ENCODE data around the gene GPC4. TPM values are rescaled to one million over a fixed set of nuclear protein-coding genes. Genes with fewer than 3 reads are reported as not detected.

Gene GPC4
- total RNA-seq, 1 experiment from 2014 or later, result 4.7 TPM

DNA sequence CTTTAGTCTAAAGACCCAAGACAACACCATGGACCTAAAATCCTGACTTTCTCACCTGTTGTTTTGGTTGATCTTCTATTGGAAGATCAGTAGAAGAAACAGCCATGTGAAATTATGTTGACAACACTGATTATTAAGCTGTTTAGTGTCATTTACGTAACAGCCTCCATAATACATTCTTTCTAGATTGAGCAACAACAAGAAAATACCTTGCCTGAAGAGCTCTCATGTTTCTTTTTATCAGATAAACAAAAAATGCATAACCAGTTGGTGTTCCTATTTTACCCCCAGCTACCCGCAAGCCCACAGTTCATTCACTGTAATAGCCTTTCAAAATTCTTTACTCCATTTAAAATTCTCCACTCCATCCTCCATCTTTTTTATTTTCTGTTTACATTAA, 20.5 kb downstream of the GPC4 start:
- TF ChIP-seq EZH2 (IDR thresholded peaks at IDR 0.05; ENCODE audit: low read depth), result no peak
- TF ChIP-seq, protein P1, sequence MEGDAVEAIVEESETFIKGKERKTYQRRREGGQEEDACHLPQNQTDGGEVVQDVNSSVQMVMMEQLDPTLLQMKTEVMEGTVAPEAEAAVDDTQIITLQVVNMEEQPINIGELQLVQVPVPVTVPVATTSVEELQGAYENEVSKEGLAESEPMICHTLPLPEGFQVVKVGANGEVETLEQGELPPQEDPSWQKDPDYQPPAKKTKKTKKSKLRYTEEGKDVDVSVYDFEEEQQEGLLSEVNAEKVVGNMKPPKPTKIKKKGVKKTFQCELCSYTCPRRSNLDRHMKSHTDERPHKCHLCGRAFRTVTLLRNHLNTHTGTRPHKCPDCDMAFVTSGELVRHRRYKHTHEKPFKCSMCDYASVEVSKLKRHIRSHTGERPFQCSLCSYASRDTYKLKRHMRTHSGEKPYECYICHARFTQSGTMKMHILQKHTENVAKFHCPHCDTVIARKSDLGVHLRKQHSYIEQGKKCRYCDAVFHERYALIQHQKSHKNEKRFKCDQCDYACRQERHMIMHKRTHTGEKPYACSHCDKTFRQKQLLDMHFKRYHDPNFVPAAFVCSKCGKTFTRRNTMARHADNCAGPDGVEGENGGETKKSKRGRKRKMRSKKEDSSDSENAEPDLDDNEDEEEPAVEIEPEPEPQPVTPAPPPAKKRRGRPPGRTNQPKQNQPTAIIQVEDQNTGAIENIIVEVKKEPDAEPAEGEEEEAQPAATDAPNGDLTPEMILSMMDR (conservative IDR thresholded peaks at IDR 0.05), result no peak

DNA sequence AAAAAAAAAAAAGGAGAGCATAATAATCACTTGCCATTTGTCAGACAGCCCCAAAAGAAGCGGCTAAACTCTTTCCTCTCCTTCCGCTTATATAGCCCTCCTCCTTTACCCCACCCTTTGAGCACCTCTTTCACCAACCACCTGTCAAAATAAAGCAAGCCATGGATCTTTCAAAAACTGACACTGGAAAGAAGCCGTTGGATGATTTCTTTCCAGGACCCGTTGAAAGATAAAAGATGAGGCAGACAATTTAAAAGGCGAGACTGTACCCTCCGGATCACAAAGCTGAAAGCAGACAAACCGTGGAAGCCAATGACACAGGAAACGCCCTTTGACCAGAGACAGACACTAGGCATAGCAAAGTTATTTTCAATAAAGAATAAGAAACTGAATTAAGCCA, 22.6 kb downstream of the GPC4 start:
- Histone ChIP-seq H3K9me3 (ENCODE audit: insufficient read depth, low read depth) (no peaks in the 10 kb centered on the region), H3K4me2 (no peak overlapping the region), H3K36me3 (ENCODE audit: low read depth) (no peaks in the 10 kb centered on the region), H4K20me1 (ENCODE audit: insufficient read depth) (no peaks in the 10 kb centered on the region), H3K9me2 (ENCODE audit: insufficient read depth) (no peaks in the 10 kb centered on the region), H3F3A (ENCODE audit: insufficient read depth, low read depth) (no peaks in the 10 kb centered on the region), H3K79me2 (ENCODE audit: low read depth) (no peaks in the 10 kb centered on the region), H3K4me3 (no peak overlapping the region), H2AFZ (no peak overlapping the region), H3K27ac (no peak overlapping the region), H3K27me3 (ENCODE audit: insufficient read depth, low read depth) (no peaks in the 10 kb centered on the region), H3K4me1 (replicated peaks; ENCODE audit: insufficient read depth) (peaks cover 7% of the 10 kb centered on the region)
- BruUV-seq (replicated peaks), result no TSS peak
- no peak for DNase-seq
- ChIA-PET CTCF (interaction anchor here (0.7 kb wide), 1 partner anchor 667 kb away, joined by 16 read pairs; no protein-coding TSS in a partner anchor), POLR2A (ENCODE audit: unreplicated experiment) (no interaction called here)
- intact Hi-C loops (cut with micrococcal nuclease; ENCODE audit: unreplicated experiment), result no loop called here
- no peak for TF ChIP-seq EZH2 (IDR thresholded peaks at IDR 0.05; ENCODE audit: low read depth)
- TF ChIP-seq, protein P1 (conservative IDR thresholded peaks at IDR 0.05), result no peak

More for the DNA sequence above, 20.5 kb downstream of the GPC4 start:
- H3F3A ChIP-seq (ENCODE audit: insufficient read depth, low read depth), result no peaks in the 10 kb centered on the region
- no peak overlapping the region for H3K4me3 ChIP-seq
- H3K4me1 ChIP-seq (replicated peaks; ENCODE audit: insufficient read depth), result peaks cover 7% of the 10 kb centered on the region
- no peaks in the 10 kb centered on the region for H3K9me3 ChIP-seq (ENCODE audit: insufficient read depth, low read depth)
- H3K27me3 ChIP-seq (ENCODE audit: insufficient read depth, low read depth), result no peaks in the 10 kb centered on the region
- intact Hi-C loops (cut with micrococcal nuclease; ENCODE audit: unreplicated experiment), result no loop called here
- no peak overlapping the region for H2AFZ ChIP-seq
- H3K79me2 ChIP-seq (ENCODE audit: low read depth), result no peaks in the 10 kb centered on the region
- H4K20me1 ChIP-seq (ENCODE audit: insufficient read depth), result no peaks in the 10 kb centered on the region
- CTCF ChIA-PET, result no interaction called here
- no peak overlapping the region; the same call in none of the 2 replicates for H3K4me2 ChIP-seq
- POLR2A ChIA-PET (ENCODE audit: unreplicated experiment), result no interaction called here
- H3K27ac ChIP-seq, result no peak overlapping the region
- H3K36me3 ChIP-seq (ENCODE audit: low read depth), result no peaks in the 10 kb centered on the region
- DNase-seq, result peak in 1 of 2 experiments; percentile 62
- BruUV-seq (replicated peaks), result no TSS peak
- H3K9me2 ChIP-seq (ENCODE audit: insufficient read depth), result no peaks in the 10 kb centered on the region

DNA sequence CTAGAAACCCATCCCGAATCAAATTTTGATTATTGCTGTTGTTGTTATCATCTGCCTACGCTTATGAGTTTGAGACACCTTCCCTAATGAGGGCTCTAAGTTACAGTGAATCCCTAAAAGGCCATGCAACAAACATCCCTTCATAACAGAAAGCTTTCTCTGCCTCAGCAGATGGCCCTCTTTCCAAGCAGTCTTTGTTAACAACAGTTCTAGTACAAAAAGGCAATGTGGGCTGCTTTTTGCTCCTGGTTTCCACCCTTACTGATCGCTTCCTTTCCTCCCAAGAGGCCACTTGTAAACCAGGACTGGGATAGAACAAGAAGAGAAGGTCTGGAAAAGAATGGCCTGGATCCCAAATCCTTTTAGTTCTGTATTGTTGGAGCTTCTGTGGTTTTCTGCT, 24.2 kb downstream of the GPC4 start:
- no peak overlapping the region for H2AFZ ChIP-seq
- BruUV-seq (replicated peaks), result no TSS peak
- CTCF ChIA-PET, result no interaction called here
- H3K9me3 ChIP-seq (ENCODE audit: insufficient read depth, low read depth), result no peaks in the 10 kb centered on the region
- H3K79me2 ChIP-seq (ENCODE audit: low read depth), result no peaks in the 10 kb centered on the region
- TF ChIP-seq EZH2 (IDR thresholded peaks at IDR 0.05; ENCODE audit: low read depth), result no peak
- H3K4me1 ChIP-seq (replicated peaks; ENCODE audit: insufficient read depth), result peaks cover 7% of the 10 kb centered on the region
- no peak overlapping the region for H3K27ac ChIP-seq
- POLR2A ChIA-PET (ENCODE audit: unreplicated experiment), result no interaction called here
- H3K27me3 ChIP-seq (ENCODE audit: insufficient read depth, low read depth), result no peaks in the 10 kb centered on the region
- H3K36me3 ChIP-seq (ENCODE audit: low read depth), result no peaks in the 10 kb centered on the region
- no peak overlapping the region for H3K4me2 ChIP-seq
- DNase-seq, result no peak
- H3K4me3 ChIP-seq, result no peak overlapping the region
- H3F3A ChIP-seq (ENCODE audit: insufficient read depth, low read depth), result no peaks in the 10 kb centered on the region
- no peaks in the 10 kb centered on the region for H4K20me1 ChIP-seq (ENCODE audit: insufficient read depth)
- H3K9me2 ChIP-seq (ENCODE audit: insufficient read depth), result no peaks in the 10 kb centered on the region
- intact Hi-C loops (cut with micrococcal nuclease; ENCODE audit: unreplicated experiment), result no loop called here

DNA sequence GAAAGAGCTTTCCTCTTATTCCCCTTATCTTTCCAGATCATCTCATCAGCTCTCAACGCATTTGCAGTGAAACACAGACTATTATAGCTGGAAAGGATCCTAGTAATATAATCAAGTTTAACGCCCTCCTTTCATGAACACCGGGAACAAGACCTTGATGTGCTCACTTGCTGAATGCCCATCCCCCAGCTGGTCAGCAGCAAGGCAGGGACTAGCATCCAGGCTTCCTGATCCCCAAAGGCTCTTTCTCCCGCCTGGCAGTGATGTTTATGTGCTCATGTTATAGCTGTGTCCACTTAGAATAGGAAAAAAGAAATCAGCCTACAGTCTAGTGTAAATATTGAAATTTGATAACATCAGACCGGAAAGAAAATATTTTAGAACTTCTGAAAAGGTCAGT, 24.6 kb downstream of the GPC4 start:
- Histone ChIP-seq H2AFZ (no peak overlapping the region), H3K9me3 (ENCODE audit: insufficient read depth, low read depth) (no peaks in the 10 kb centered on the region), H3K4me1 (replicated peaks; ENCODE audit: insufficient read depth) (peaks cover 7% of the 10 kb centered on the region), H3K4me2 (no peak overlapping the region), H3K27me3 (ENCODE audit: insufficient read depth, low read depth) (no peaks in the 10 kb centered on the region), H3K79me2 (ENCODE audit: low read depth) (no peaks in the 10 kb centered on the region), H3K4me3 (no peak overlapping the region), H3K27ac (no peak overlapping the region), H3K9me2 (ENCODE audit: insufficient read depth) (no peaks in the 10 kb centered on the region), H3K36me3 (ENCODE audit: low read depth) (no peaks in the 10 kb centered on the region), H4K20me1 (ENCODE audit: insufficient read depth) (no peaks in the 10 kb centered on the region), H3F3A (ENCODE audit: insufficient read depth, low read depth) (no peaks in the 10 kb centered on the region)
- CTCF ChIA-PET, result interaction anchor here (0.7 kb wide), 1 partner anchor 38 kb away, joined by 3 read pairs; no protein-coding TSS in a partner anchor
- no TSS peak for BruUV-seq (replicated peaks)
- TF ChIP-seq EZH2 (IDR thresholded peaks at IDR 0.05; ENCODE audit: low read depth), result no peak
- TF ChIP-seq, protein P1 (conservative IDR thresholded peaks at IDR 0.05), result no peak
- POLR2A ChIA-PET (ENCODE audit: unreplicated experiment), result no interaction called here
- no peak for DNase-seq
- intact Hi-C loops (cut with micrococcal nuclease; ENCODE audit: unreplicated experiment), result no loop called here

Data from PC-9 (cell line).